GM18873 (cell line): ENCODE results near the gene PTPA.
A peak's percentile ranks its signal among the peaks of the same experiment; 100 is the strongest.
"Not testable (repeated sequence)": the region's sequence is repeated elsewhere in the genome, so short reads cannot be mapped to it uniquely, and the experiment has no call there.

Experiments
- ATAC-seq: cut with Tn5 transposase; IDR thresholded peaks from one replicate; pipeline ENCODE4 v1.9.1; 2021; ENCODE audit warnings: mild to moderate bottlenecking, moderate library complexity, moderate number of reproducible peaks; ENCODE audit not compliant: unreplicated experiment, low FRiP score

Gene PTPA

GRCh38 chr9:129108083-129108804 lies 3.0 kb upstream of the PTPA start:
- ATAC-seq, result no peak

- ATAC-seq, result no peak
Observed at GRCh38 chr9:129108805-129109536, 2.2 kb upstream of the PTPA start.

- no peak for ATAC-seq
Observed at GRCh38 chr9:129109537-129109903, 1.7 kb upstream of the PTPA start.

GRCh38 chr9:129109952-129110739 lies 1.1 kb upstream of the PTPA start:
- peak; percentile 21 for ATAC-seq

- ATAC-seq, result peak; percentile 7
Observed at GRCh38 chr9:129111528-129112151, 425 bp downstream of the PTPA start.

GRCh38 chr9:129112526-129112925 lies 1.3 kb downstream of the PTPA start:
- ATAC-seq, result not testable (repeated sequence)

- ATAC-seq, result no peak
Observed at GRCh38 chr9:129113645-129114304, 2.6 kb downstream of the PTPA start.

- no peak for ATAC-seq
Observed at GRCh38 chr9:129118799-129119198, 7.6 kb downstream of the PTPA start.

GRCh38 chr9:129121483-129121882 lies 10.3 kb downstream of the PTPA start:
- ATAC-seq, result no peak

- no peak for ATAC-seq
Observed at GRCh38 chr9:129122133-129122532, 10.9 kb downstream of the PTPA start.

- ATAC-seq, result not testable (repeated sequence)
Observed at GRCh38 chr9:129122976-129123375, 11.8 kb downstream of the PTPA start.

- ATAC-seq, result no peak
Observed at GRCh38 chr9:129124506-129125069, 13.4 kb downstream of the PTPA start.

GRCh38 chr9:129125478-129125877 lies 14.3 kb downstream of the PTPA start:
- no peak for ATAC-seq

GRCh38 chr9:129126749-129127618 lies 15.8 kb downstream of the PTPA start:
- no peak for ATAC-seq

GRCh38 chr9:129128689-129129088 lies 17.5 kb downstream of the PTPA start:
- no peak for ATAC-seq

- ATAC-seq, result not testable (repeated sequence)
Observed at GRCh38 chr9:129130271-129130670, 19.1 kb downstream of the PTPA start.

GRCh38 chr9:129130791-129131190 lies 19.6 kb downstream of the PTPA start:
- ATAC-seq, result no peak

GRCh38 chr9:129131300-129132145 lies 20.3 kb downstream of the PTPA start:
- ATAC-seq, result no peak
